ENCODE results near the gene OR2AT4.

OR2AT4 gene

GRCh38 chr11:75082601-75083216 lies 14.0 kb downstream of the OR2AT4 start:
- no peak for TF ChIP-seq REST (IDR thresholded peaks at IDR 0.05; ENCODE audit: low read depth)
- TF ChIP-seq ZBTB7A (IDR thresholded peaks at IDR 0.05; ENCODE audit: low read depth), result no peak

GRCh38 chr11:75079546-75079945 lies 17.1 kb downstream of the OR2AT4 start:
- no peak for TF ChIP-seq USF1 (IDR thresholded peaks at IDR 0.05)
- no peak for TF ChIP-seq MAX (IDR thresholded peaks at IDR 0.05)
- no peak for TF ChIP-seq TAF1 (IDR thresholded peaks at IDR 0.05; ENCODE audit: low read depth)
- no peak for TF ChIP-seq CREB1 (IDR thresholded peaks at IDR 0.05; ENCODE audit: low read depth)
- no peak for TF ChIP-seq TEAD4 (IDR thresholded peaks at IDR 0.05)
- TF ChIP-seq CEBPB (IDR thresholded peaks at IDR 0.05), result no peak
- no peak for TF ChIP-seq FOXM1 (IDR thresholded peaks at IDR 0.05; ENCODE audit: borderline replicate concordance, low read depth)
- TF ChIP-seq YY1 (IDR thresholded peaks at IDR 0.05; ENCODE audit: low read depth), result no peak
- TF ChIP-seq ZBTB7A (IDR thresholded peaks at IDR 0.05; ENCODE audit: low read depth), result no peak
- TF ChIP-seq EGR1 (IDR thresholded peaks at IDR 0.05), result no peak
- TF ChIP-seq EP300 (IDR thresholded peaks at IDR 0.05; ENCODE audit: borderline replicate concordance), result no peak
- no peak for TF ChIP-seq RAD21 (IDR thresholded peaks at IDR 0.05; ENCODE audit: low read depth)
- TF ChIP-seq REST (IDR thresholded peaks at IDR 0.05; ENCODE audit: low read depth), result no peak
- TF ChIP-seq NFIC (IDR thresholded peaks at IDR 0.05), result no peak
- TF ChIP-seq TCF12 (IDR thresholded peaks at IDR 0.05; ENCODE audit: low read depth), result no peak

GRCh38 chr11:75078233-75078632 lies 18.4 kb downstream of the OR2AT4 start:
- TF ChIP-seq USF1 (IDR thresholded peaks at IDR 0.05), result peak; percentile 54
- TF ChIP-seq NFIC (IDR thresholded peaks at IDR 0.05), result no peak

GRCh38 chr11:75077316-75077715 lies 19.4 kb downstream of the OR2AT4 start:
- no peak for TF ChIP-seq RAD21 (IDR thresholded peaks at IDR 0.05; ENCODE audit: low read depth)
- no peak for TF ChIP-seq REST (IDR thresholded peaks at IDR 0.05; ENCODE audit: low read depth)
- TF ChIP-seq FOXM1 (IDR thresholded peaks at IDR 0.05; ENCODE audit: borderline replicate concordance, low read depth), result no peak
- no peak for TF ChIP-seq CREB1 (IDR thresholded peaks at IDR 0.05; ENCODE audit: low read depth)
- TF ChIP-seq TEAD4 (IDR thresholded peaks at IDR 0.05), result no peak
- TF ChIP-seq TCF12 (IDR thresholded peaks at IDR 0.05; ENCODE audit: low read depth), result no peak
- TF ChIP-seq USF1 (IDR thresholded peaks at IDR 0.05), result no peak
- no peak for TF ChIP-seq ZBTB7A (IDR thresholded peaks at IDR 0.05; ENCODE audit: low read depth)
- TF ChIP-seq TAF1 (IDR thresholded peaks at IDR 0.05; ENCODE audit: low read depth), result no peak
- no peak for TF ChIP-seq YY1 (IDR thresholded peaks at IDR 0.05; ENCODE audit: low read depth)
- TF ChIP-seq MAX (IDR thresholded peaks at IDR 0.05), result no peak
- no peak for TF ChIP-seq EGR1 (IDR thresholded peaks at IDR 0.05)
- TF ChIP-seq CEBPB (IDR thresholded peaks at IDR 0.05), result no peak
- no peak for TF ChIP-seq NFIC (IDR thresholded peaks at IDR 0.05)
- no peak for TF ChIP-seq EP300 (IDR thresholded peaks at IDR 0.05; ENCODE audit: borderline replicate concordance)

Measured in Ishikawa (cell line).